Tibial artery (tissue), 4 donors: ENCODE measurements around the gene WNK1.
A peak's percentile ranks its signal among the peaks of the same experiment; 100 is the strongest.

Source experiments
- DNase-seq, 2 donors: peaks; one replicate each; pipeline ENCODE4 v3.0.0-alpha.2; 2019
- H3K27ac ChIP-seq, 2 donors: fragments of 200-600 bp; sonication (generic) in 1 of 2; 1 replicate in 1 of 2; 2 replicates in 1 of 2; pipeline ENCODE4 v1.5.1; 2018 to 2019; ENCODE audit warnings: mild to moderate bottlenecking in 1 of 2
- H3K27me3 ChIP-seq, 2 donors: fragments of 200-600 bp; sonication (generic) in 1 of 2; one replicate each; pipeline versions ENCODE4 v1.5.1 to v1.6.0; 2016 to 2019
- H3K36me3 ChIP-seq, 3 donors: fragments of 200-600 bp; sonication (generic) in 2 of 3; one replicate each; pipeline ENCODE4 v1.5.1; 2016 to 2019; ENCODE audit warnings: mild to moderate bottlenecking in 2 of 3
- H3K4me1 ChIP-seq, 4 donors: fragments of 200-600 bp; sonication (generic) in 2 of 4; 1 replicate in 3 of 4; 2 replicates in 1 of 4; pipeline ENCODE4 v1.5.1; 2016 to 2019
- H3K4me3 ChIP-seq, 2 donors: fragments of 200-600 bp; sonication (generic) in 1 of 2; 1 replicate in 1 of 2; 2 replicates in 1 of 2; pipeline ENCODE4 v1.5.1; 2018 to 2019; ENCODE audit warnings: mild to moderate bottlenecking in 2 of 2
- H3K9me3 ChIP-seq, 3 donors: fragments of 200-600 bp; sonication (generic) in 1 of 3; one replicate each; pipeline ENCODE4 v1.5.1; 2016 to 2019
- intact Hi-C: fragments of 100-400 bp; cut with DNase I; formaldehyde crosslinking; loops from one replicate; pipeline ENCODE4 v1.15.0; 2023; ENCODE audit warnings: low total_unique reads
- TF ChIP-seq, protein P1 (sequence below), 2 experiments: fragments of 200-600 bp in 1 of 2; fragments of 450-650 bp in 1 of 2; IDR thresholded peaks; one replicate each; pipeline ENCODE4 v1.5.1; 2017 to 2019; ENCODE audit warnings: antibody characterized with exemption in 2 of 2, mild to moderate bottlenecking in 1 of 2, moderate library complexity in 1 of 2

The WNK1 gene

DNA sequence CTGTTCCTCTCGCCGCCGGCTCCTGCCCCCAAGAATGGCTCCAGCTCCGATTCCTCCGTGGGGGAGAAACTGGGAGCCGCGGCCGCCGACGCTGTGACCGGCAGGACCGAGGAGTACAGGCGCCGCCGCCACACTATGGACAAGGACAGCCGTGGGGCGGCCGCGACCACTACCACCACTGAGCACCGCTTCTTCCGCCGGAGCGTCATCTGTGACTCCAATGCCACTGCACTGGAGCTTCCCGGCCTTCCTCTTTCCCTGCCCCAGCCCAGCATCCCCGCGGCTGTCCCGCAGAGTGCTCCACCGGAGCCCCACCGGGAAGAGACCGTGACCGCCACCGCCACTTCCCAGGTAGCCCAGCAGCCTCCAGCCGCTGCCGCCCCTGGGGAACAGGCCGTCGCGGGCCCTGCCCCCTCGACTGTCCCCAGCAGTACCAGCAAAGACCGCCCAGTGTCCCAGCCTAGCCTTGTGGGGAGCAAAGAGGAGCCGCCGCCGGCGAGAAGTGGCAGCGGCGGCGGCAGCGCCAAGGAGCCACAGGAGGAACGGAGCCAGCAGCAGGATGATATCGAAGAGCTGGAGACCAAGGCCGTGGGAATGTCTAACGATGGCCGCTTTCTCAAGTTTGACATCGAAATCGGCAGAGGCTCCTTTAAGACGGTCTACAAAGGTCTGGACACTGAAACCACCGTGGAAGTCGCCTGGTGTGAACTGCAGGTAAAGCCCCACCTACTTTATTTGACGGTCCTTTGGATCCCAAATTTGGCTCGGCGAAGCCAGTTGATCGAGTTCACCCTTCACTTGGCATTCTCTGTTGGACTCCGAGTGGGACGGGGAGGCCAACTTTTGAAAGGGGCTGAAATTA lies 1.5 kb downstream of the WNK1 start:
- Histone ChIP-seq H3K27me3 (no peaks in the 10 kb centered on the region), H3K4me1 (peaks cover 4 to 31% (median 13%) of the 10 kb centered on the region in 4 donors), H3K27ac (peak overlapping the region; percentile 98 to 100), H3K36me3 (no peaks in the 10 kb centered on the region), H3K4me3 (peak overlapping the region; percentile 92 to 94), H3K9me3 (no peaks in the 10 kb centered on the region)
- TF ChIP-seq, protein P1, sequence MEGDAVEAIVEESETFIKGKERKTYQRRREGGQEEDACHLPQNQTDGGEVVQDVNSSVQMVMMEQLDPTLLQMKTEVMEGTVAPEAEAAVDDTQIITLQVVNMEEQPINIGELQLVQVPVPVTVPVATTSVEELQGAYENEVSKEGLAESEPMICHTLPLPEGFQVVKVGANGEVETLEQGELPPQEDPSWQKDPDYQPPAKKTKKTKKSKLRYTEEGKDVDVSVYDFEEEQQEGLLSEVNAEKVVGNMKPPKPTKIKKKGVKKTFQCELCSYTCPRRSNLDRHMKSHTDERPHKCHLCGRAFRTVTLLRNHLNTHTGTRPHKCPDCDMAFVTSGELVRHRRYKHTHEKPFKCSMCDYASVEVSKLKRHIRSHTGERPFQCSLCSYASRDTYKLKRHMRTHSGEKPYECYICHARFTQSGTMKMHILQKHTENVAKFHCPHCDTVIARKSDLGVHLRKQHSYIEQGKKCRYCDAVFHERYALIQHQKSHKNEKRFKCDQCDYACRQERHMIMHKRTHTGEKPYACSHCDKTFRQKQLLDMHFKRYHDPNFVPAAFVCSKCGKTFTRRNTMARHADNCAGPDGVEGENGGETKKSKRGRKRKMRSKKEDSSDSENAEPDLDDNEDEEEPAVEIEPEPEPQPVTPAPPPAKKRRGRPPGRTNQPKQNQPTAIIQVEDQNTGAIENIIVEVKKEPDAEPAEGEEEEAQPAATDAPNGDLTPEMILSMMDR (IDR thresholded peaks at IDR 0.05): peak; percentile 38 to 48
- peak; percentile 51 to 83 for DNase-seq
- intact Hi-C loops: loop anchor here (2.0 to 10.0 kb wide), 3 partner anchors 61 to 183 kb away; no protein-coding TSS in a partner anchor

DNA sequence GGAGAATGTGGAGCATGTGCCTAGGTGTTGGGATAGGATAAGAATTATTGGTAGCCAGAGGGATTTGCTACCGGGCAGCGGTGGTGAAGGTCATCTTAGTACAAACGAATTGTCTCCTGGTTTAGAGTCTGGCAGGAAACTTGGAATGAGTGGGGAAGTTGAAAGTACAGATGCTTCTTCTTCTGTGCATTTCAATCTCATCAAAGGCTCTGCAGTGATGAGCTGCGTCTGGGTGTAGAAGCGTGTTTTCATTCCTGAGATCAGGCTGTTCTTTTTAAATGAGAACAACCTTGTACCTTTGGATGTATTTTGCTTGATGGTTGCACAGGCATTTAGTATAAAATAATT lies 2.1 kb downstream of the WNK1 start:
- Histone ChIP-seq H3K36me3 (no peaks in the 10 kb centered on the region), H3K27me3 (no peaks in the 10 kb centered on the region), H3K9me3 (no peaks in the 10 kb centered on the region), H3K4me1 (peaks cover 4 to 31% (median 13%) of the 10 kb centered on the region in 4 donors), H3K27ac (peak overlapping the region; percentile 98 to 100), H3K4me3 (peak overlapping the region; percentile 92 to 94)
- intact Hi-C loops: loop anchor here (10.0 kb wide), 2 partner anchors 60 to 110 kb away; no protein-coding TSS in a partner anchor
- DNase-seq: no peak
- TF ChIP-seq, protein P1 (IDR thresholded peaks at IDR 0.05): no peak

DNA sequence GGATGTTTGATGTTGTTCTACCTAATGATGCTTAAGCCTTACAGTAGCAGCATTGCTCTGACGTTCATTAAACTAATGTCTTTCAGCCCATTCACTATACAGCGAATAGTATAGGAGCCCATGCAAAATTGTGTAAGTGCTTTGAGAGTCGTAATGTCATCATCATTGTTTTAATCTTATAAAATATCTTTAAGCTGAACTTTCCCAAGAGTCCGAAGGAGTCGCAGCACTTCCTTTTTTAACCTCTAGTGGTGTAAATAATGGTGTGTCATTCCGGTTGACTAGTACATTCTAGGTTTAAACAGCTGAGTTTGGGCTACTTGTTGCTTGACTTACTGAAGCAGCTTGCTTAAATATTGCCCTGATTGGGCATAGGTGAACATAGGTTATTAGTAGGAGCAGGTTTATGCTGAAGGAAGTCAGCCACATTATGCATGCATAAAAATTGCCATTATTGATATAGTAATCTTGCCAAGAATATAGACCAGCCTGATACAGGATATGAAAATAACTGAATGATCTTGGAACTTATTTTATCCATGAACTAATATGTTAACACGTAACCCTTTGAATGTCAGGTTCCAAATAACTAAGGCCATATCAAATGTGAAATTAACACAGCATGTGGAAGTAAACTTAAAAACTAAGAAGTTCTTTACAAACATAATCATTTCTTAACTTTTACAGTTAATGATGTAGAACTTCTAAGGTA lies 2.6 kb downstream of the WNK1 start:
- H3K4me3 ChIP-seq: peak overlapping the region; percentile 92 to 94
- no peaks in the 10 kb centered on the region for H3K36me3 ChIP-seq
- DNase-seq: no peak
- TF ChIP-seq, protein P1 (IDR thresholded peaks at IDR 0.05): peak; percentile 50 to 57
- H3K4me1 ChIP-seq: peaks cover 4 to 31% (median 13%) of the 10 kb centered on the region in 4 donors
- H3K27ac ChIP-seq: peak overlapping the region; percentile 45 to 100
- H3K9me3 ChIP-seq: no peaks in the 10 kb centered on the region
- intact Hi-C loops: loop anchor here (10.0 kb wide), 2 partner anchors 60 to 110 kb away; no protein-coding TSS in a partner anchor
- H3K27me3 ChIP-seq: no peaks in the 10 kb centered on the region

DNA sequence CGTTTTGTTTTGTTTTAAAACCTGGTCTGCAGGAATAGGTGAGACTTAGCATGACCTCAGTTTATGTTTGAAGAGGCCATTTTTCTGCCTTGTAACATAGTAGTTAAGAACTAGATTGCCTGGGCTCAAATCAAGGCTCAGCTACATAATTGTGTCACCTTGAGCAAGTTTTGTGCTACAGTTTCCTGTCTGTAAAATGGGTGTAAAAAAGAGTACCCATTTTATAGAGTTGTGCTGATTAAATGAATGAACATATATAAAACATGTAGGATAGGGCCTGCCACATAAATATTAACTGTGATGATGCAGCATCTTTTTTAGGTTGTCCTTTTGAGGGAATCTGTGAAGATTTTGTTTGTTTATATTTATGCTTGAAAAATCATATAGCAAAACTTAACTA lies 7.2 kb downstream of the WNK1 start:
- intact Hi-C loops: loop anchor here (10.0 kb wide), 2 partner anchors 55 to 115 kb away; no protein-coding TSS in a partner anchor
- Histone ChIP-seq H3K4me1 (peaks cover 3 to 30% (median 10%) of the 10 kb centered on the region in 4 donors), H3K27ac (no peak overlapping the region), H3K36me3 (no peaks in the 10 kb centered on the region), H3K27me3 (no peaks in the 10 kb centered on the region), H3K4me3 (no peak overlapping the region), H3K9me3 (no peaks in the 10 kb centered on the region)
- DNase-seq: no peak
- TF ChIP-seq, protein P1 (IDR thresholded peaks at IDR 0.05): no peak

DNA sequence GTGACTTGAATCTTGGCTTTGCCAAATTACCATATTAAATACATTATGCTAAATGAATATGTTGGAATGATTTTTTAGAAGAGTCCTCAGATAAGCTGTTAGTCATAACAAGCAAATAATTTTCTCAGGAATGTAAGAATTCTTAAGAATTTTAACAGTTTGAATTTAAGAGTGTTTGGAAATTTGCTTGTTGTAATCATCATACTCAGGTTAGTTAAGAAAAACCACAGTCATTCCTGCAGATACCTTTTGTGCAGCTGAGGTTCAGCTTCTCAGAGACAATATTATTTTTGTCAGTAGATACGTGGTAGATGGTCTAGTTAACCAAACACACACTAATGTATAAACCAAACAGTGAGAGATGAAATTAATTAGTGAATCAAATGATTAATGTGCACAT lies 8.9 kb downstream of the WNK1 start:
- intact Hi-C loops: no loop called here
- H3K4me1 ChIP-seq: peaks cover 0 to 36% (median 7%) of the 10 kb centered on the region in 4 donors

More for the DNA sequence above, 8.9 kb downstream of the WNK1 start:
- TF ChIP-seq, protein P1 (IDR thresholded peaks at IDR 0.05): no peak
- Histone ChIP-seq H3K9me3 (no peaks in the 10 kb centered on the region), H3K36me3 (no peaks in the 10 kb centered on the region), H3K27ac (no peak overlapping the region), H3K27me3 (no peaks in the 10 kb centered on the region), H3K4me3 (no peak overlapping the region)
- DNase-seq: no peak
